ENCODE measurements around the gene ALK.

DNA sequence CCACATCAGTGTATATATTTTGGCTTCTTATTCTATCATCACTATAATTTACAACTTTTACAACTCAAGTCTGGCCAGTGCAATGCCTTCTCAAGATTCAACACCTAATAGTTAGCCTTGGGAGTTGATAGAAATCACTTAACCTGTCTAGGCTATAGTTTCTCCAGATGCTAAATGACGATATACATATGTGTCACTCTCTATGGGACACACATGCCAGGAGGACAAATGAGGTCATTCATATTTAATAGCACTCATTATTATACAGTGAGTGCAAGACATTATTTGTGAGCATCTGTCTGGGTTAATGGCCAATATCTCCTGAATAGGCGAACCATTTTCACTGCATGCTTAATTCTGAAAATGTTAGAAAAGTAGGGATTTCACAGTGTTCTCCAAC is 89.8 kb downstream of the ALK start:
- TF ChIP-seq, protein P1, sequence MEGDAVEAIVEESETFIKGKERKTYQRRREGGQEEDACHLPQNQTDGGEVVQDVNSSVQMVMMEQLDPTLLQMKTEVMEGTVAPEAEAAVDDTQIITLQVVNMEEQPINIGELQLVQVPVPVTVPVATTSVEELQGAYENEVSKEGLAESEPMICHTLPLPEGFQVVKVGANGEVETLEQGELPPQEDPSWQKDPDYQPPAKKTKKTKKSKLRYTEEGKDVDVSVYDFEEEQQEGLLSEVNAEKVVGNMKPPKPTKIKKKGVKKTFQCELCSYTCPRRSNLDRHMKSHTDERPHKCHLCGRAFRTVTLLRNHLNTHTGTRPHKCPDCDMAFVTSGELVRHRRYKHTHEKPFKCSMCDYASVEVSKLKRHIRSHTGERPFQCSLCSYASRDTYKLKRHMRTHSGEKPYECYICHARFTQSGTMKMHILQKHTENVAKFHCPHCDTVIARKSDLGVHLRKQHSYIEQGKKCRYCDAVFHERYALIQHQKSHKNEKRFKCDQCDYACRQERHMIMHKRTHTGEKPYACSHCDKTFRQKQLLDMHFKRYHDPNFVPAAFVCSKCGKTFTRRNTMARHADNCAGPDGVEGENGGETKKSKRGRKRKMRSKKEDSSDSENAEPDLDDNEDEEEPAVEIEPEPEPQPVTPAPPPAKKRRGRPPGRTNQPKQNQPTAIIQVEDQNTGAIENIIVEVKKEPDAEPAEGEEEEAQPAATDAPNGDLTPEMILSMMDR (IDR thresholded peaks at IDR 0.05) = no peak
- no peak for TF ChIP-seq POLR2A (IDR thresholded peaks at IDR 0.05)
